Measurements from ENCODE around the gene RGS3.

The RGS3 gene

GRCh38 chr9:113514061-113514460, 50.5 kb downstream of the RGS3 start:
- DNase-seq: no peak

DNA sequence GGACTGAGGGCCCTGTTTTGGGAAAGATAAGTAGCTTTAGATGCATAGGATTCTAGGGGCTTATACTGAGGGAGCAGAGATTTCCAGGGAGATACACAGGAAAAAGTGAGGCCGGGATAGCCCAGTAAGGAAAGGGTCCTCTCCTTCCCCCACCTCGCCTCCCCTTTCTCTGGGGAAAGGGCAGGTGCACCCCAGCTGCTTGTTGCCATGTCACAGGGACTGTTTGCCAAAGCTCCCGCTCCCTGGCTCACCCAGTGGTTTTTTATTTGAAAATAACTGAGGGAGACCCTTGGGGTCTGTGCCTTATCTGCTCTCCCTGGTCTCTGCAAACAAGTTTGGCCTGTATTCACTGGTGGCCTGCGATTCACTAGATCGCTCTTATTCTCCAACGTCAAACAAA, 51.2 kb downstream of the RGS3 start:
- no peak for DNase-seq

- DNase-seq: no peak
Observed at GRCh38 chr9:113515862-113516261, 52.3 kb downstream of the RGS3 start.

- no peak for DNase-seq
Observed at GRCh38 chr9:113516840-113517577, 53.5 kb downstream of the RGS3 start.

GRCh38 chr9:113519426-113520108, 56.0 kb downstream of the RGS3 start:
- no peak for DNase-seq

DNA sequence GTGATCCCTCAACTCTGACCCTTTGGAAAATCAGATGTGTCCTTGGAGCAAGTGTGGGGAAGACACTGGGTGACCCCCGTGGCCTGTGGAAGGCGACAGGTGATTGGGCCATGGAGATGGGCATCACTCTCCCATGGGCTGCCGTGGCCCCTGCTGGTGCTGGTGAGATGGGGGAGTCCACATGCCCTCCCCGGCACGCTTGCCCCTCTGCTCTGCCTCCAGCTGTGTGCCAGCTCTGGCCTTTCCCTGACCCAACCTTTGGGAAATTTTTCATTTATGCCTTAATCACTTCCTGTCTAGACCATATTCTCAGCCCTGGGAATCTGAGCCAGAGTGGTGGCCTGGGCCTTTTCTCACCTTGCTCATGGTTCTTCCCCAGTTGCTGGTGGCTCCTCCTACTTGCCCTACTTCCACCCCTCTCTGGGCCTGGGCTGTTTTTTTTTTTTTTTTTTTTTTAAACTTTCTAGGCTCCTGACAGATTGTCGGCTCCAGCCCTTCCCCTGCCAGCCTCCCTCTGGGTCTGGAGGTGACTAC, 56.6 kb downstream of the RGS3 start:
- DNase-seq: no peak

DNA sequence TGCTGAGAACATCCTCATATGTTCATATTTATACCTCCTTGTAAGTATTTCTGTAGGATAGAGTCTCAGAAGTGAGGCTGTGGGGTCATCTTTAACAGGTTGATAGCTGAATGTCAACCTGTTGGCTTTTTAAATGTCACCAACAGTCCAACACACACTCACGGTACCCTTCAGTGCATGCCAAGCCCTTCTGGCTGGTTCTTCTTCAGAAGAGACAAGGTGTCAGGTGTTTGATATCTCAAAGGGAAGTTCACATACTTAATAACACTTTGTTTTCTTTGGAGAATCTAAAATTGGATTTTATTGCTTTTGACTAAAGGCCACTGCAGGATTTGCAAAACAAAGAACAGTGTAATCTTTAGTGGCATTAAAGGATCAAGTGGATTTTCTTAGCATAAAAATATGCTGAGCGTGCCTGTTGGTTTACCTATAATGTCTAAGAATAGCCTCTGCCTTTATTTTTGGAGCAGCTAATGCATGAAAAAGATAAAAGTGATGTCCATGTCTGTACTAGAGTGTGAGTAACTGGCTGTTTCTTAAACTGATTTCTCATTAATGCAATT, 58.2 kb downstream of the RGS3 start:
- DNase-seq: no peak

GRCh38 chr9:113522419-113522818, 58.9 kb downstream of the RGS3 start:
- DNase-seq: peak in 1 of 2 experiments; percentile 10

GRCh38 chr9:113522858-113523257, 59.3 kb downstream of the RGS3 start:
- DNase-seq: no peak

DNA sequence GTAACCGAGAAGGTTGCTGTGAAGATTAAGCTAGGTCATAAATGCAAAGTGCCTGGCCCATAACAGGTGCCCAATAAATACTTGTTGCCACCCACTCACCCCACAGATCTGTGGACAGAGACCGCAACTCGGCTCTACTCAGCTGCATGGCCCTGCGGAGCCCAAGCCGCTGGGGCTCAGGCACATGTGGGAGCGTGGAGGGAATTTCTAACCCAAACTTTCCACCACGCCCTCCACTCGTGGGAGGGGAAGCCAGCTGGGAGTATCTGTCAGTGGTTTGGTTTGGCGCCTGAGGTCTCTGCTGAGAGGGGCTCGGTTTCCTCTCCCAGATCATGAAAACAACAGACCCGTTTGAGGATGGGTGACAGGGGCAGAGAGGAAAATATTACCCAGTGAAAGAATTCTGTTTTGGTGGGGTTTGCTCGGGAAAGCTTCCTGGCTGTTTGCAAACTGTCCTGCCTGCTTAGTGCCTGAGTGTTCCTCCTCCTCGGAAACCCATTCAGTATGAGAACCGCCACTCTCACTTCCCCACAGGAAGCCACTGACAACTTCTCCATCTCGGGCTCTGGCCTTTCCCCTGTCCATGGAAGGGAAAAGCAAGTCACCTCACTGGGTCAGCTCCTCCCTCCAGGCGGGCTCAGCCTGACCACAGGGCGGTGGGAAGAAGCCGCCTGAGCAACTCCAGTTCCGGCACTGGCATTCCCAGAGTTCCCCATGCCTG, 60.1 kb downstream of the RGS3 start:
- DNase-seq: no peak

DNA sequence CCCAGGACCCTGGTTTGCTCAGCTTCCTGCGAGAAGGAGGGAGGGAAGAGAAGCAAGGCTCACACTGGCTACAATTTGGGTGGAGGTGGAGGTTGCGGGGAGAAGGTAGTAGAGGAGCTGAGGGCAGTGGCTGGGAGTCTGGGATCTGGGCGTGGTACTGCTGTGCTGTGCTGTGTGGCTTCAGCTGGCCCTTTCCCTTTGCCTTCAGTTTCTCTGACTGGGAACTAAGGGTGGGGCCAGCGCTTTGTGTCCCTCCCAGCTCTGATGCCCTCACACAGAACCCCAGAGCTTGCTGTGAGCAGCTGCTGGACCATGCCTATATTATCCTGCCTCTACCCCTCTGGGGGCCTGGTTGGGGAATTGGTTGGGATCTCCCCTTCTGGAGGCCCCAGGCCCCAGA, 60.9 kb downstream of the RGS3 start:
- no peak for DNase-seq

DNA sequence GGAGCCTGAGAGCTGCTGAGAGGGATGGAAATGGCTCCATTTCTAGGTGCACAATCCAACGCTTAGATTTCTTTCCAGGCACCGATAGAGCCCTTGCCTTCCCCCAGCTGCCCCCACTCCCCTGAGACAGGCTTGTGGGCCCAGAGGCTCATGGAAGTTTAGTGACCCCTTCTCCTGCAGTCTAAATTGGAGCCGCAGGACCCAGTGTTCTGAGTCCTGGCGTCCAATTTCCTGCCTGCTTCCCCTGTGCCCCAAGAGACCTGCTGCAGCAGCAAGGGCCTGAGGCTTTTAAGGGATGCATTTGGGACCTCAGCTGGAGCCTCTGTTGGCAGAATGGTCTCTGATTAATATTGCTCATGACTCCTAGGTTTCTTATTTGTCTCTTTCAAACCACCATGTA, 61.7 kb downstream of the RGS3 start:
- no peak for DNase-seq

- DNase-seq: no peak
Observed at GRCh38 chr9:113525831-113526230, 62.3 kb downstream of the RGS3 start.

DNA sequence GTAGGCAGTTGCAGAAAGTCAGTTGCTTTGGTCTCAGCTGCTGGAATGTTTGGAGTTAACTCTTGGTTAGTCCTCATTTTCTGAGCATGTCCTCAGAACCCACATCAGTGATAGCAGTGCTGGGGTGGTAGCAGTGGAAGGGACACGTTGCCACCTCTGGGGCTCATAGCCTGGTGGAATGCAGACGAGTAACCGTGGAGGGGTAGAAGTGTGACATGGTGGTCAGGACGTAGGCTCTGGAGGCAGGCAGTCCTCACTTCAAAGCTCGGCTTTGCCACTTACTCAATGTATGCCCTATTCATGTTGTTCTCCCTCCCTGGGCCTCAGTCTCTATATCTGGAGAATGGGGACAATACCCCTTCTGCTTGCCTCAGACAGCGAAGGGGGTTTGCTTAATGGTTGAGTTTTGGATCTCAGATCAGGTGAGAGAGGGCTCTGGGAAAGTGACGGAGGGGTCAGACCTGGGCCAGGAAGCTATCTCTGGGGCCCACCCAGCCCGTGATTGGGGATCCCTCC, 62.8 kb downstream of the RGS3 start:
- no peak for DNase-seq

GRCh38 chr9:113526841-113527240, 63.3 kb downstream of the RGS3 start:
- no peak for DNase-seq

- no peak for DNase-seq
Observed at GRCh38 chr9:113528088-113528487, 64.6 kb downstream of the RGS3 start.

GRCh38 chr9:113528811-113529210, 65.3 kb downstream of the RGS3 start:
- DNase-seq: no peak

DNA sequence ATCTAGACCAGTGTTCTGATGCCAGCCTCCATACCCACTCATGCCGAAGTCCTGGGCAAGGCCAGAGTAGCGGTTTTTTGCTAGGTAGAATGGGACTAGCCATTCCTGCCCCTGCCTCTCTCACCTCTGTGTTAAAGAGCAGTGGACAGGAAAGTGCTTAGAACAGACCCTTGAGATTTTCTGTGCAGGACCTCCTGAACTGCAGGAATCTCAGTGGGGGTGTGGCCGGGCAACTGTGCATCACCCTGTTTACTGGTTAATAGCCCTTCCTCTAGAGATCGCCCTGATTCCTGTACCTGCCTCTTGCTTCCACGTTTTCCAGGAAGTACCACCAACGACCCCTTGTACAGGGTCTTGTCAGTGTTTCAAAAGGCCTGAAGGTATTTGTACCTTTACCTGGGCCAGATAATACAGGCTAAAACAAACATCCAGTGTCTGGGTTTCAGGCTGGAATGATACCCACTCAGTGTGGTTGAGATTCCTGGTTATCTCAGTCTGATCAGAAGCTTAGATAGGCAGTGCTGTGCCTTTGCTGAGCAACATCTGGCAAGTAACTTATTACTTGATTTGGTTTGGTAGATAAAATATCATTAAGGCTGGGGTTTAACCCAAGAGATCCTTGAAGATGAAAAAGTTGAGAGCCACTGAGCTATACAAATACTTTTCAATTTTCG, 65.9 kb downstream of the RGS3 start:
- DNase-seq: no peak

GRCh38 chr9:113530022-113530635, 66.6 kb downstream of the RGS3 start:
- no peak for DNase-seq

- DNase-seq: no peak
Observed at GRCh38 chr9:113530942-113531341, 67.4 kb downstream of the RGS3 start.

- DNase-seq: no peak
Observed at GRCh38 chr9:113531919-113532808, 68.6 kb downstream of the RGS3 start.

All from NCI-H524 (cell line).